WTC11 (cell line): ENCODE results near the gene ADAM12. TPM values are rescaled to one million over a fixed set of nuclear protein-coding genes. Genes with fewer than 3 reads are reported as not detected.
A peak's percentile ranks its signal among the peaks of the same experiment; 100 is the strongest.

Source experiments
- ATAC-seq: fragments of 200-7000 bp; cut with Tn5 transposase; 2 replicates; pipeline ENCODE4 v1.10.0; 2021; ENCODE audit warnings: mild to moderate bottlenecking, moderate library complexity
- CTCF ChIA-PET: fragments of 300-600 bp; sonication (Branson Sonifier 250); formaldehyde crosslinking; loops from one replicate; lab custom pipeline; 2021; ENCODE audit warnings: antibody characterized with exemption; lab: Charles Lee
- POLR2A ChIA-PET: fragments of 350-600 bp; sonication (Branson Sonifier 250); formaldehyde crosslinking; loops from one replicate; lab custom pipeline; 2021; ENCODE audit warnings: antibody characterized with exemption; lab: Charles Lee
- DNase-seq: peaks from one replicate; pipeline ENCODE4 v3.0.0; 2021; ENCODE audit warnings: low spot score
- H3K27ac Mint-ChIP-seq: 2 replicates; pipeline ENCODE4 v1.8.0; 2021; ENCODE audit warnings: mixed read lengths
- H3K27me3 Mint-ChIP-seq: 2 replicates; pipeline ENCODE4 v1.8.0; 2021; ENCODE audit warnings: low read depth, mild to moderate bottlenecking, moderate library complexity, mixed read lengths
- H3K36me3 Mint-ChIP-seq: 2 replicates; pipeline ENCODE4 v1.8.0; 2021; ENCODE audit warnings: mixed read lengths
- H3K4me1 Mint-ChIP-seq: 2 replicates; pipeline ENCODE4 v1.8.0; 2022; ENCODE audit warnings: mixed read lengths
- H3K4me3 Mint-ChIP-seq: 2 replicates; pipeline ENCODE4 v1.8.0; 2021; ENCODE audit warnings: mild to moderate bottlenecking, moderate library complexity, mixed read lengths
- H3K9me3 Mint-ChIP-seq: 2 replicates; pipeline ENCODE4 v1.8.0; 2021; ENCODE audit warnings: mixed read lengths
- FOXK1 ChIP-seq: sonication (generic); formaldehyde crosslinking; IDR thresholded peaks from 2 replicates; pipeline ENCODE4 v1.8.0; 2022; ENCODE audit warnings: mild to moderate bottlenecking, moderate library complexity, missing genetic modification reagents
- MXD4 ChIP-seq: fragments of 250-450 bp; sonication (Bioruptor Pico); IDR thresholded peaks from 2 replicates; pipeline ENCODE4 v1.8.0; 2021; ENCODE audit warnings: mild to moderate bottlenecking, moderate library complexity, borderline replicate concordance
- NFATC4 ChIP-seq: fragments of 250-450 bp; sonication (Bioruptor Pico); IDR thresholded peaks from 2 replicates; pipeline ENCODE4 v1.9.0; 2021; ENCODE audit warnings: mild to moderate bottlenecking
- RELA ChIP-seq: sonication (generic); formaldehyde crosslinking; IDR thresholded peaks from 2 replicates; pipeline ENCODE4 v1.8.1; 2022; ENCODE audit warnings: missing genetic modification reagents, mild to moderate bottlenecking, borderline replicate concordance
- TEAD1 ChIP-seq: sonication (generic); formaldehyde crosslinking; IDR thresholded peaks from 2 replicates; pipeline ENCODE4 v1.8.0; 2022; ENCODE audit warnings: mild to moderate bottlenecking, missing genetic modification reagents
- ZNF138 ChIP-seq: sonication (generic); formaldehyde crosslinking; conservative IDR thresholded peaks from 2 replicates; pipeline ENCODE4 v1.8.1; 2022; ENCODE audit warnings: mild to moderate bottlenecking, moderate library complexity, missing genetic modification reagents
- ZNF219 ChIP-seq: sonication (generic); formaldehyde crosslinking; IDR thresholded peaks from 2 replicates; pipeline ENCODE4 v1.8.0; 2023; ENCODE audit warnings: missing genetic modification reagents, mild to moderate bottlenecking, borderline replicate concordance
- ZNF423 ChIP-seq: fragments of 250-450 bp; sonication (Bioruptor Pico); IDR thresholded peaks from 2 replicates; pipeline ENCODE4 v2.1.2; 2022; ENCODE audit warnings: mild to moderate bottlenecking, moderate library complexity
- total RNA-seq: library from RNA; stranded (reverse); gene quantifications from 3 replicates; pipeline ENCODE4 v1.2.3, GENCODE V29; 2021
- TF ChIP-seq, protein P1 (sequence below): fragments of 250-450 bp; sonication (Bioruptor Pico); IDR thresholded peaks from 2 replicates; pipeline ENCODE4 v1.9.0; 2021; ENCODE audit warnings: mild to moderate bottlenecking, borderline replicate concordance
- TF ChIP-seq, protein P2 (sequence below): fragments of 250-450 bp; sonication (Bioruptor Pico); conservative IDR thresholded peaks from 2 replicates; pipeline ENCODE4 v1.9.0; 2021; ENCODE audit warnings: mild to moderate bottlenecking
- TF ChIP-seq, protein P3 (sequence below): sonication (generic); formaldehyde crosslinking; IDR thresholded peaks from 2 replicates; pipeline ENCODE4 v1.8.0; 2023; ENCODE audit warnings: missing genetic modification reagents
- TF ChIP-seq, protein P4 (sequence below): sonication (generic); formaldehyde crosslinking; IDR thresholded peaks from 2 replicates; pipeline ENCODE4 v1.8.1; 2023; ENCODE audit warnings: mild to moderate bottlenecking, missing genetic modification reagents, moderate library complexity
- TF ChIP-seq, protein P5 (sequence below): sonication (generic); formaldehyde crosslinking; IDR thresholded peaks from 2 replicates; pipeline ENCODE4 v1.8.0; 2022; ENCODE audit warnings: mild to moderate bottlenecking, missing genetic modification reagents

Gene ADAM12
- total RNA-seq, 1 experiment from 2014 or later = 0.22 TPM

DNA sequence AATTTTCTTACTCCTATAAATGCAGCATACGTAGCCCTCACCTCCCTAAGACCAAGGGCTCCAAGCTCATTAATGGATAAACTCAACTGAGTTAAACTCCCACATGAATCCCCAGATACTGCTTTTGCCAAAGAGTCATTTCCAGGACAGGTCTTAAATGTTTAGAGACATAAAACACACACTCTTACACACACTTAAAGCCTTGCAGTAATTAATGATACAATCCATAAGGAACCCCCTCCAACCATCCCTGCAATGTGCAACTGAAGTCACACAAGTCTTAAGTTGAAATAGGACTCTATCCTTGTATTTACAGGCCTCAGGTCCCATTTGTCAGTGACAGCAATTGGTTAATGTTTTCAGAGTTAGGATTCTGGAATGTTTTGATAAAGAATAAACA lies 297.8 kb downstream of the ADAM12 start:
- POLR2A ChIA-PET = no interaction called here
- H3K36me3 Mint-ChIP-seq = no peaks in the 10 kb centered on the region
- H3K9me3 Mint-ChIP-seq = peaks cover 8% of the 10 kb centered on the region
- CTCF ChIA-PET = no interaction called here
- no peak for TF ChIP-seq ZNF138 (CRISPR knock-in tag)
- TF ChIP-seq, protein P1, sequence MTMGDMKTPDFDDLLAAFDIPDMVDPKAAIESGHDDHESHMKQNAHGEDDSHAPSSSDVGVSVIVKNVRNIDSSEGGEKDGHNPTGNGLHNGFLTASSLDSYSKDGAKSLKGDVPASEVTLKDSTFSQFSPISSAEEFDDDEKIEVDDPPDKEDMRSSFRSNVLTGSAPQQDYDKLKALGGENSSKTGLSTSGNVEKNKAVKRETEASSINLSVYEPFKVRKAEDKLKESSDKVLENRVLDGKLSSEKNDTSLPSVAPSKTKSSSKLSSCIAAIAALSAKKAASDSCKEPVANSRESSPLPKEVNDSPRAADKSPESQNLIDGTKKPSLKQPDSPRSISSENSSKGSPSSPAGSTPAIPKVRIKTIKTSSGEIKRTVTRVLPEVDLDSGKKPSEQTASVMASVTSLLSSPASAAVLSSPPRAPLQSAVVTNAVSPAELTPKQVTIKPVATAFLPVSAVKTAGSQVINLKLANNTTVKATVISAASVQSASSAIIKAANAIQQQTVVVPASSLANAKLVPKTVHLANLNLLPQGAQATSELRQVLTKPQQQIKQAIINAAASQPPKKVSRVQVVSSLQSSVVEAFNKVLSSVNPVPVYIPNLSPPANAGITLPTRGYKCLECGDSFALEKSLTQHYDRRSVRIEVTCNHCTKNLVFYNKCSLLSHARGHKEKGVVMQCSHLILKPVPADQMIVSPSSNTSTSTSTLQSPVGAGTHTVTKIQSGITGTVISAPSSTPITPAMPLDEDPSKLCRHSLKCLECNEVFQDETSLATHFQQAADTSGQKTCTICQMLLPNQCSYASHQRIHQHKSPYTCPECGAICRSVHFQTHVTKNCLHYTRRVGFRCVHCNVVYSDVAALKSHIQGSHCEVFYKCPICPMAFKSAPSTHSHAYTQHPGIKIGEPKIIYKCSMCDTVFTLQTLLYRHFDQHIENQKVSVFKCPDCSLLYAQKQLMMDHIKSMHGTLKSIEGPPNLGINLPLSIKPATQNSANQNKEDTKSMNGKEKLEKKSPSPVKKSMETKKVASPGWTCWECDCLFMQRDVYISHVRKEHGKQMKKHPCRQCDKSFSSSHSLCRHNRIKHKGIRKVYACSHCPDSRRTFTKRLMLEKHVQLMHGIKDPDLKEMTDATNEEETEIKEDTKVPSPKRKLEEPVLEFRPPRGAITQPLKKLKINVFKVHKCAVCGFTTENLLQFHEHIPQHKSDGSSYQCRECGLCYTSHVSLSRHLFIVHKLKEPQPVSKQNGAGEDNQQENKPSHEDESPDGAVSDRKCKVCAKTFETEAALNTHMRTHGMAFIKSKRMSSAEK (CRISPR knock-in tag) = no peak
- no peaks in the 10 kb centered on the region; the same call in 1 of the 2 replicates for H3K27me3 Mint-ChIP-seq
- no peak overlapping the region for H3K27ac Mint-ChIP-seq
- H3K4me3 Mint-ChIP-seq = no peak overlapping the region
- no peak for ATAC-seq
- DNase-seq = no peak
- H3K4me1 Mint-ChIP-seq = no peaks in the 10 kb centered on the region

DNA sequence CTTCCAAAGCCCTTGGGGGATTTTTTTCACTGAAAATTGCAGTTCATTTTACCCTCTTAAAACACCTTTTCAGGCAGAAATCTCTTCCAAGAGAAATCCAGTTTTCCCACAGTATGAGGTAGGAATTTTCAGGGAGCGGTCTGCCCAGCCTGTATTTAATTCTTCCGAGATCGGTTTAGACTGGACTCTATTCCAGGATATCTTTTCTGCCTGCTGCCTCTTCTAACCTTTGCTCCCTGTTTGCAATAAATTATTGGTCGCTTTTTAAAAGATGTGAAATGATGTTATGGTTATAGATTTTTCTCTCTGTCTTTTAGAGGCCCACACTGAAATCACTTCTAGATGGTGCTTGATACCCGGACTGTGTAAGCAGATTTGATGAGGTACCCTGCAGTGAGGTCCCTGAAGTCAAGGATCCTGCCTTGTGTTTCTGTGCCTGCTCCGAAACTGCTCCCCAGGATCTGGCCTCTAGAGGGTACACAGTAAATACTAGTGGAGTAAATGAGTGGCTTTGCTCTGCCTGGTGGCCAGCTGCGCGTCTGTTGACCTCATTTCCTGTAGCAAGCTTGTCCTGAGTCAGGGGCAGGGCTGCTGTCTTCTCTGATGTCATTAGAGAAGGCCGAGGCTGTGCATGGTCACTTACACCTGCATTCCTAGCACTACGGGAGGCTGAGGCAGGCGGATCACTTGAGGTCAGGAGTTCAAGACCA lies 300.3 kb downstream of the ADAM12 start:
- CTCF ChIA-PET = no interaction called here

DNA sequence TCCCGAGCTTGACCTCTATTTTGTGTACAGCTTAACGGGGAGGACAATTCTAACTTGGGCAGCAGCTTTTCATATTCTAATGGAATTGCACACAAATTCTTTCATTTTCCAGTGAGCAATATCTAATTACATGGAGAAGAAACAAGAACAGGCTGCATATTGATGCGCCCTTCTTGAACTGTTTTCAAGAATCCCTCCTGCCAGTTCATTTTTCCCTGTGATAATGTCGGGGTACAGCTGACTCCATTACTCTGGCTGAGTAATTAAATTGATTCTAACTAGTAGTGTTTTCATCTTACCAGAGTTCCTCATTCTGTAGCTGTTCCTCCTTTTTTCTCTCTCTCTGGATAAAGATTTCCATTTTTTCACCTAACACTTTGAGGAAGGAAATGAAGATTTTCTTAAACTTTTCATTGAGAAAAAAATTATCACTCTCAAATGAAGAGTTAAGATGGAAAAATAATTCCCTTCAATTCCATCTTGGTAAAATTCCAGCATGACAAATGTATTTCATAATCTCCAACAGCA lies 301.1 kb downstream of the ADAM12 start:
- Mint-ChIP-seq H3K4me1 (peaks cover 11% of the 10 kb centered on the region), H3K9me3 (peaks cover 8% of the 10 kb centered on the region), H3K36me3 (no peaks in the 10 kb centered on the region), H3K27me3 (no peaks in the 10 kb centered on the region; the same call in 1 of the 2 replicates)
- CTCF ChIA-PET = no interaction called here
- no peak for ATAC-seq
- no peak for DNase-seq
- TF ChIP-seq RELA (CRISPR knock-in tag) = no peak
- TF ChIP-seq, protein P2, sequence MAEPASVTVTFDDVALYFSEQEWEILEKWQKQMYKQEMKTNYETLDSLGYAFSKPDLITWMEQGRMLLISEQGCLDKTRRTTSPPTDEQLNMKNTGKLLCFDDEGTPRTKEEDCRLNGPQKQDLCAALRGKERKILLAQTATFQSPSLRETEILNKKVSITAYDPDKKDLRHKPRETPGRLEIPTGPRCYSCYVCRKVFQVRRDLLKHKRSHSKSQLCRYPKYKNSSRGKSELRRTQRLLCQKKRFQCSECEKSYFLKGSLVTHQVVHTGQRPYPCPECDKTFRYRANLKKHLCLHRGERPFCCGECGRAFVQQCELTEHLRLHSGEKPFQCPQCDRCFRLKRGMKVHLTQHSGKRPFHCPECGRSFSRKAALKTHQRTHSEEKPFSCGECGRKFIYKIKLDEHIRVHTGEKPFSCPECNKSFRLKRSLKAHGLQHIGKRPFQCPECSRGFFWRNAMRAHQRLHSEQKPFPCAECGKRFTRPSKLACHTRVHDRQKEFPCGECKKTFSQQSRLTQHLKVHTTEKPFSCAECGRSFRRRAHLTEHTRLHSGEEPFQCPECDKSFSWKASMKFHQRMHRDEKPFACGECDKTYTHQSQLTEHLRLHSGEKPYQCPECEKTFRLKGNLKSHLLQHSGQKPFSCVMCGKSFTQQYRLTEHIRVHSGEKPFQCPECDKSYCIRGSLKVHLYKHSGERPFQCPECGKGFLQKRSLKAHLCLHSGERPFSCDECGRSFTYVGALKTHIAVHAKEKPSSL (CRISPR knock-in tag) = no peak
- TF ChIP-seq FOXK1 = no peak
- TF ChIP-seq, protein P3, sequence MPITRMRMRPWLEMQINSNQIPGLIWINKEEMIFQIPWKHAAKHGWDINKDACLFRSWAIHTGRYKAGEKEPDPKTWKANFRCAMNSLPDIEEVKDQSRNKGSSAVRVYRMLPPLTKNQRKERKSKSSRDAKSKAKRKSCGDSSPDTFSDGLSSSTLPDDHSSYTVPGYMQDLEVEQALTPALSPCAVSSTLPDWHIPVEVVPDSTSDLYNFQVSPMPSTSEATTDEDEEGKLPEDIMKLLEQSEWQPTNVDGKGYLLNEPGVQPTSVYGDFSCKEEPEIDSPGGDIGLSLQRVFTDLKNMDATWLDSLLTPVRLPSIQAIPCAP (CRISPR knock-in tag) = no peak
- TF ChIP-seq, all 79 proteins: peak for 0
- POLR2A ChIA-PET = no interaction called here
- no peak overlapping the region for H3K4me3 Mint-ChIP-seq
- H3K27ac Mint-ChIP-seq = no peak overlapping the region

More for the DNA sequence above, 300.3 kb downstream of the ADAM12 start:
- Mint-ChIP-seq H3K27me3 (no peaks in the 10 kb centered on the region; the same call in 1 of the 2 replicates), H3K4me1 (peaks cover 11% of the 10 kb centered on the region), H3K4me3 (no peak overlapping the region), H3K27ac (no peak overlapping the region), H3K9me3 (peaks cover 8% of the 10 kb centered on the region), H3K36me3 (no peaks in the 10 kb centered on the region)
- ATAC-seq = peak; percentile 69
- POLR2A ChIA-PET = no interaction called here
- DNase-seq = no peak
- TF ChIP-seq ZNF423 (CRISPR knock-in tag) (no peak), MXD4 (CRISPR knock-in tag) (no peak), TEAD1 (CRISPR knock-in tag) (no peak), ZNF219 (no peak), NFATC4 (no peak)
- TF ChIP-seq, protein P4, sequence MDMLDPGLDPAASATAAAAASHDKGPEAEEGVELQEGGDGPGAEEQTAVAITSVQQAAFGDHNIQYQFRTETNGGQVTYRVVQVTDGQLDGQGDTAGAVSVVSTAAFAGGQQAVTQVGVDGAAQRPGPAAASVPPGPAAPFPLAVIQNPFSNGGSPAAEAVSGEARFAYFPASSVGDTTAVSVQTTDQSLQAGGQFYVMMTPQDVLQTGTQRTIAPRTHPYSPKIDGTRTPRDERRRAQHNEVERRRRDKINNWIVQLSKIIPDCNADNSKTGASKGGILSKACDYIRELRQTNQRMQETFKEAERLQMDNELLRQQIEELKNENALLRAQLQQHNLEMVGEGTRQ = no peak
- TF ChIP-seq, protein P5, sequence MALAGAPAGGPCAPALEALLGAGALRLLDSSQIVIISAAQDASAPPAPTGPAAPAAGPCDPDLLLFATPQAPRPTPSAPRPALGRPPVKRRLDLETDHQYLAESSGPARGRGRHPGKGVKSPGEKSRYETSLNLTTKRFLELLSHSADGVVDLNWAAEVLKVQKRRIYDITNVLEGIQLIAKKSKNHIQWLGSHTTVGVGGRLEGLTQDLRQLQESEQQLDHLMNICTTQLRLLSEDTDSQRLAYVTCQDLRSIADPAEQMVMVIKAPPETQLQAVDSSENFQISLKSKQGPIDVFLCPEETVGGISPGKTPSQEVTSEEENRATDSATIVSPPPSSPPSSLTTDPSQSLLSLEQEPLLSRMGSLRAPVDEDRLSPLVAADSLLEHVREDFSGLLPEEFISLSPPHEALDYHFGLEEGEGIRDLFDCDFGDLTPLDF (CRISPR knock-in tag) = no peak
